Erythroblast (primary cell): ENCODE results near the gene ARRDC2.

Source experiments
- GATA1 ChIP-seq: IDR thresholded peaks from 2 replicates; pipeline ENCODE4 v1.6.1; 2011; ENCODE audit warnings: low read depth, mild to moderate bottlenecking, control low read depth, low read length, moderate library complexity
- POLR2A ChIP-seq: IDR thresholded peaks from 2 replicates; pipeline ENCODE4 v1.6.1; 2011; ENCODE audit warnings: mild to moderate bottlenecking, low read length

DNA sequence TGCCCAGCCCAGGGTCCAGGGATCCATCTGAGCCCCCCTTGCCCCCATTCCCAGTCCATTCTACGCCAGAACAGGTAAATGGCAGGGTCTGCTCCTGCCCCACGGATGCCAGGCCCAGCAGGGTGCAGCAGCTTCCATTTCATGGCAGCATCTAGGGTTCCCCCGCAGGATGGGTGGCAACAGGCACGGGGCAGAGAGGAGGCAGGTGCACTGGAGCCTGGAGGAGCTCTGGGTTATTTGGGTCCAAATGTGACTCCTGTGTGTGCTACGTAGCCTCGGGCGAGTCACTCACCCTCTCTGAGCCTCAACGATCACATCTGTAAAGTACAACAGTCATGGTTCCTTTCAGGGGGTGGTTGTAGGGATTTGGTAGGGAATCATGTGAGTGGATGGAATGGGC, 51.3 kb downstream of the ARRDC2 start:
- TF ChIP-seq POLR2A (no peak), GATA1 (no peak)
